K562 (cell line): ENCODE measurements around the gene CCDC184. TPM values are rescaled to one million over a fixed set of nuclear protein-coding genes. Genes with fewer than 3 reads are reported as not detected.
"Not testable (repeated sequence)": the region's sequence is repeated elsewhere in the genome, so short reads cannot be mapped to it uniquely, and the experiment has no call there.

Experiments
- ATAC-seq: fragments of 200-7000 bp; cut with Tn5 transposase; 3 replicates; pipeline ENCODE4 v1.9.1; 2020; ENCODE audit warnings: moderate library complexity
- BruUV-seq: library from RNA; stranded (reverse); fragments of 400-500 nt; replicated peaks from 2 replicates; lab custom pipeline; 2021; lab: Mats Ljungman, UMichigan
- CTCF ChIA-PET: fragments of 300-600 bp; formaldehyde crosslinking; extraction: SDS; loops from one replicate; lab custom pipeline; 2021; ENCODE audit warnings: low intra/inter-chr PET ratio; lab: Yijun Ruan, JAX
- POLR2A ChIA-PET: fragments of 300-600, 350-650 bp; sonication (Branson Sonifier 250); formaldehyde crosslinking; extraction: SDS; loops from one replicate; lab custom pipeline; 2021; ENCODE audit warnings: antibody characterized with exemption, inconsistent platforms; lab: Yijun Ruan, JAX
- DNase-seq, 4 experiments: peaks; one replicate each; pipeline versions ENCODE4 v3.0.0 to v3.0.0-alpha.2; 2011 to 2018; ENCODE audit warnings: low spot score in 3 of 4, mixed read lengths in 3 of 4; ENCODE audit errors: extremely low read depth in 1 of 4
- FAIRE-seq: peaks from 2 replicates; lab custom pipeline; 2011; peaks lifted over from hg19 to GRCh38; lab: Jason Lieb, UNC
- H2AFZ ChIP-seq: 2 replicates; pipeline ENCODE4 v1.6.0; 2011; ENCODE audit warnings: low read depth, low read length, control low read depth, inconsistent platforms
- H3K27ac ChIP-seq: fragments of 200-600 bp; 3 replicates; pipeline ENCODE4 v1.8.0; 2011; ENCODE audit warnings: low read depth, mild to moderate bottlenecking, control low read depth, inconsistent platforms, low read length, moderate library complexity, mixed read lengths; ENCODE audit errors: extremely low read depth
- H3K27me3 ChIP-seq, 2 experiments: fragments of 300-600 bp in 1 of 2; 2 replicates in 1 of 2; 3 replicates in 1 of 2; pipeline versions ENCODE4 v1.6.0 to v1.8.0; 2011; ENCODE audit warnings: inconsistent platforms in 2 of 2, low read length in 2 of 2, mild to moderate bottlenecking in 1 of 2, mixed read lengths in 1 of 2, moderate library complexity in 1 of 2; ENCODE audit not compliant: control insufficient read depth in 2 of 2, insufficient read depth in 2 of 2
- H3K36me3 ChIP-seq: fragments of 300-600 bp; 3 replicates; pipeline ENCODE4 v1.8.0; 2011; ENCODE audit warnings: mild to moderate bottlenecking, low read length, inconsistent platforms; ENCODE audit not compliant: control insufficient read depth, insufficient read depth
- H3K4me1 ChIP-seq, 2 experiments: fragments of 200-600 bp in 1 of 2; replicated peaks in 1 of 2; 2 replicates in 1 of 2; 3 replicates in 1 of 2; pipeline versions ENCODE4 v1.5.1 to v1.8.0; 2011; ENCODE audit warnings: inconsistent platforms in 2 of 2, low read length in 2 of 2, mild to moderate bottlenecking in 1 of 2, mixed read lengths in 1 of 2, moderate library complexity in 1 of 2; ENCODE audit not compliant: control insufficient read depth in 2 of 2, insufficient read depth in 2 of 2
- H3K4me2 ChIP-seq: 2 replicates; pipeline ENCODE4 v1.6.1; 2011; ENCODE audit warnings: low read length, control low read depth, inconsistent platforms, mixed read lengths; ENCODE audit not compliant: insufficient read depth
- H3K4me3 ChIP-seq: fragments of 200-600 bp; sonication (generic), shearing (Covaris generic); 2 replicates; pipeline ENCODE4 v1.5.1; 2016; ENCODE audit warnings: control low read depth, inconsistent platforms
- H3K79me2 ChIP-seq: fragments of 200-600 bp; 3 replicates; pipeline ENCODE4 v1.8.0; 2011; ENCODE audit warnings: low read length, inconsistent platforms; ENCODE audit not compliant: control insufficient read depth, insufficient read depth
- H3K9ac ChIP-seq, 2 experiments: 2 replicates each; pipeline versions ENCODE4 v1.6.0 to v1.6.1; 2011; ENCODE audit warnings: low read depth in 2 of 2, low read length in 2 of 2, control low read depth in 1 of 2, inconsistent platforms in 1 of 2, mild to moderate bottlenecking in 1 of 2, mixed read lengths in 1 of 2; ENCODE audit not compliant: insufficient read depth in 1 of 2
- H3K9me1 ChIP-seq: one replicate; pipeline ENCODE4 v1.6.0; 2011; ENCODE audit warnings: inconsistent platforms, mild to moderate bottlenecking, low read length, moderate library complexity; ENCODE audit not compliant: control insufficient read depth, insufficient read depth
- H3K9me3 ChIP-seq: replicated peaks from 2 replicates; pipeline ENCODE4 v1.5.1; 2011; ENCODE audit warnings: low read depth, low read length, inconsistent platforms; ENCODE audit not compliant: control insufficient read depth, insufficient read depth
- H4K20me1 ChIP-seq: replicated peaks from 2 replicates; pipeline ENCODE4 v1.6.1; 2011; ENCODE audit warnings: low read length, inconsistent platforms, mixed read lengths; ENCODE audit not compliant: control insufficient read depth, insufficient read depth
- WGBS: fragments of 100-300 bp; shearing (Covaris generic); methylation state at CpG from one replicate; pipeline ENCODE4 v1.1.6; 2016; ENCODE audit warnings: low coverage, mixed read lengths; ENCODE audit not compliant: insufficient coverage; ENCODE audit errors: missing lambda C conversion rate; 5-methylcytosine and 5-hydroxymethylcytosine counted together
- in situ Hi-C: fragments of 300-500 bp; cut with MboI; formaldehyde crosslinking; loops from 4 replicates; pipeline ENCODE4 v1.15.0; 2018; ENCODE audit warnings: inconsistent platforms, mixed read lengths
- intact Hi-C: fragments of 100-400 bp; cut with micrococcal nuclease; formaldehyde crosslinking; loops from 2 replicates; pipeline ENCODE4 v1.14.2; 2022
- polyA plus RNA-seq, 8 experiments: library from polyadenylated mRNA; depleted of rRNA in 4 of 8; stranded (reverse) in 5 of 8; unstranded in 3 of 8; fragments of >200 nt; fragmentation: Nextera tagmentation in 2 of 8; fragmentation: Illumina TruSeq in 1 of 8; extraction: Ambion mirVana in 2 of 8; extraction: Trizol in 1 of 8; gene quantifications; 2 replicates each; pipeline versions ENCODE4 v1.2.1 to v1.2.3, GENCODE V29; 2011 to 2014; ENCODE audit warnings: inconsistent platforms in 1 of 8, missing spikeins in 1 of 8
- total RNA-seq, 7 experiments: library from RNA; depleted of rRNA in 6 of 7; stranded (reverse); fragments of >200 nt in 6 of 7; fragmentation: Illumina TruSeq in 2 of 7; extraction: Trizol in 2 of 7; gene quantifications; 2 replicates each; pipeline versions ENCODE4 v1.2.1 to v1.2.3, GENCODE V29; 2011 to 2021; ENCODE audit warnings: low replicate concordance in 1 of 7
- TF ChIP-seq, protein P1 (sequence below), 2 experiments: fragments of 450-650 bp; IDR thresholded peaks; 2 replicates each; pipeline ENCODE4 v1.6.1; 2018; ENCODE audit warnings: mild to moderate bottlenecking in 2 of 2, low read depth in 1 of 2; ENCODE audit not compliant: partially characterized antibody in 2 of 2

CCDC184 gene
- total and polyA plus RNA-seq, 9 of the 15 experiments (the other 6 are each of a cell fraction or from before 2014, with no cell fraction given) = 0.09 TPM; not detected in 8

DNA sequence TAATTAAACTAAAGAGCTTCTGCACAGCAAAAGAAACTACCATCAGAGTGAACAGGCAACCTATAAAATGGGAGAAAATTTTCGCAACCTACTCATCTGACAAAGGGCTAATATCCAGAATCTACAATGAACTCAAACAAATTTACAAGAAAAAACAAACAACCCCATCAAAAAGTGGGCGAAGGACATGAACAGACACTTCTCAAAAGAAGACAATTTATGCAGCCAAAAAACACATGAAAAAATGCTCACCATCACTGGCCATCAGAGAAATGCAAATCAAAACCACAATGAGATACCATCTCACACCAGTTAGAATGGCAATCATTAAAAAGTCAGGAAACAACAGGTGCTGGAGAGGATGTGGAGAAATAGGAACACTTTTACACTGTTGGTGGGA lies 26.1 kb downstream of the CCDC184 start:
- H3K79me2 ChIP-seq, H3K9me3 ChIP-seq, H3K4me1 ChIP-seq, BruUV-seq, H3K9me1 ChIP-seq, H3K27ac ChIP-seq, H4K20me1 ChIP-seq, CTCF ChIA-PET, H3K36me3 ChIP-seq, POLR2A ChIA-PET, in situ Hi-C loops, H3K9ac ChIP-seq, H3K4me2 ChIP-seq, ATAC-seq, H3K4me3 ChIP-seq, H2AFZ ChIP-seq, intact Hi-C loops, FAIRE-seq, DNase-seq, H3K27me3 ChIP-seq: not testable (repeated sequence)
- WGBS = 60% methylated on average over 1 of the region's 2 CpGs
- TF ChIP-seq, protein P1, sequence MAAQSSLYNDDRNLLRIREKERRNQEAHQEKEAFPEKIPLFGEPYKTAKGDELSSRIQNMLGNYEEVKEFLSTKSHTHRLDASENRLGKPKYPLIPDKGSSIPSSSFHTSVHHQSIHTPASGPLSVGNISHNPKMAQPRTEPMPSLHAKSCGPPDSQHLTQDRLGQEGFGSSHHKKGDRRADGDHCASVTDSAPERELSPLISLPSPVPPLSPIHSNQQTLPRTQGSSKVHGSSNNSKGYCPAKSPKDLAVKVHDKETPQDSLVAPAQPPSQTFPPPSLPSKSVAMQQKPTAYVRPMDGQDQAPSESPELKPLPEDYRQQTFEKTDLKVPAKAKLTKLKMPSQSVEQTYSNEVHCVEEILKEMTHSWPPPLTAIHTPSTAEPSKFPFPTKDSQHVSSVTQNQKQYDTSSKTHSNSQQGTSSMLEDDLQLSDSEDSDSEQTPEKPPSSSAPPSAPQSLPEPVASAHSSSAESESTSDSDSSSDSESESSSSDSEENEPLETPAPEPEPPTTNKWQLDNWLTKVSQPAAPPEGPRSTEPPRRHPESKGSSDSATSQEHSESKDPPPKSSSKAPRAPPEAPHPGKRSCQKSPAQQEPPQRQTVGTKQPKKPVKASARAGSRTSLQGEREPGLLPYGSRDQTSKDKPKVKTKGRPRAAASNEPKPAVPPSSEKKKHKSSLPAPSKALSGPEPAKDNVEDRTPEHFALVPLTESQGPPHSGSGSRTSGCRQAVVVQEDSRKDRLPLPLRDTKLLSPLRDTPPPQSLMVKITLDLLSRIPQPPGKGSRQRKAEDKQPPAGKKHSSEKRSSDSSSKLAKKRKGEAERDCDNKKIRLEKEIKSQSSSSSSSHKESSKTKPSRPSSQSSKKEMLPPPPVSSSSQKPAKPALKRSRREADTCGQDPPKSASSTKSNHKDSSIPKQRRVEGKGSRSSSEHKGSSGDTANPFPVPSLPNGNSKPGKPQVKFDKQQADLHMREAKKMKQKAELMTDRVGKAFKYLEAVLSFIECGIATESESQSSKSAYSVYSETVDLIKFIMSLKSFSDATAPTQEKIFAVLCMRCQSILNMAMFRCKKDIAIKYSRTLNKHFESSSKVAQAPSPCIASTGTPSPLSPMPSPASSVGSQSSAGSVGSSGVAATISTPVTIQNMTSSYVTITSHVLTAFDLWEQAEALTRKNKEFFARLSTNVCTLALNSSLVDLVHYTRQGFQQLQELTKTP (IDR thresholded peaks at IDR 0.05; ENCODE audit: low read depth in 1 of 2, partially characterized antibody in 2 of 2) = peak in 1 of 2 experiments; percentile 98
